H1 (cell line): ENCODE data around the gene YBX2. TPM values are rescaled to one million over a fixed set of nuclear protein-coding genes. Genes with fewer than 3 reads are reported as not detected.

Experiments
- CTCF ChIA-PET: fragments of 300-600 bp; sonication (Branson Sonifier 250); formaldehyde crosslinking; loops from one replicate; lab custom pipeline; 2021; ENCODE audit not compliant: partially characterized antibody; lab: Charles Lee
- POLR2A ChIA-PET: fragments of 300-600 bp; sonication (Branson Sonifier 250); formaldehyde crosslinking; loops from one replicate; lab custom pipeline; 2021; ENCODE audit warnings: inconsistent platforms; ENCODE audit not compliant: partially characterized antibody; lab: Charles Lee
- DNase-seq, 2 experiments: peaks; one replicate each; pipeline versions ENCODE4 v3.0.0 to v3.0.0-alpha.2; 2010 to 2022; ENCODE audit warnings: low spot score in 2 of 2, low read depth in 1 of 2, mixed read lengths in 1 of 2
- FAIRE-seq: peaks from 2 replicates; lab custom pipeline; 2011; peaks lifted over from hg19 to GRCh38; lab: Jason Lieb, UNC
- H2AFZ ChIP-seq: 2 replicates; pipeline ENCODE4 v1.8.1; 2012; ENCODE audit warnings: low read length, inconsistent platforms
- H2AK5ac ChIP-seq: 2 replicates; pipeline ENCODE4 v1.6.1; 2013; ENCODE audit warnings: low read depth, low read length
- H2BK120ac ChIP-seq: replicated peaks from 2 replicates; pipeline ENCODE3; 2013; ENCODE audit warnings: low read depth, low read length, inconsistent platforms
- H2BK12ac ChIP-seq: 2 replicates; pipeline ENCODE4 v1.6.1; 2013; ENCODE audit warnings: low read depth, low read length
- H2BK15ac ChIP-seq: 2 replicates; pipeline ENCODE4 v1.6.1; 2013; ENCODE audit warnings: low read length
- H2BK20ac ChIP-seq: 2 replicates; pipeline ENCODE4 v1.6.1; 2013; ENCODE audit warnings: low read length
- H2BK5ac ChIP-seq: 2 replicates; pipeline ENCODE4 v1.6.1; 2013; ENCODE audit warnings: low read depth, low read length
- H3K14ac ChIP-seq: 2 replicates; pipeline ENCODE4 v1.6.1; 2013; ENCODE audit warnings: inconsistent platforms; ENCODE audit not compliant: insufficient read length
- H3K18ac ChIP-seq: 2 replicates; pipeline ENCODE4 v1.6.1; 2013; ENCODE audit warnings: low read length; ENCODE audit errors: extremely low read depth
- H3K23ac ChIP-seq: 2 replicates; pipeline ENCODE4 v1.6.1; 2013; ENCODE audit warnings: inconsistent platforms; ENCODE audit not compliant: insufficient read length
- H3K23me2 ChIP-seq: 2 replicates; pipeline ENCODE4 v1.6.1; 2013; ENCODE audit warnings: low read depth, low read length
- H3K27ac ChIP-seq: 2 replicates; pipeline ENCODE4 v1.6.1; 2011; ENCODE audit warnings: low read depth, low read length, inconsistent platforms
- H3K27me3 ChIP-seq, 4 experiments: replicated peaks in 1 of 4; 1 replicate in 1 of 4; 2 replicates in 3 of 4; pipeline versions ENCODE4 v1.6.1 to v1.8.1; 2011 to 2013; ENCODE audit warnings: low read length in 3 of 4, mild to moderate bottlenecking in 3 of 4, inconsistent platforms in 2 of 4, mixed read lengths in 2 of 4, moderate library complexity in 1 of 4; ENCODE audit not compliant: control insufficient read depth in 3 of 4, insufficient read depth in 3 of 4; ENCODE audit errors: extremely low read depth in 1 of 4
- H3K36me3 ChIP-seq, 4 experiments: 2 replicates each; pipeline versions ENCODE4 v1.6.1 to v1.8.1; 2011 to 2013; ENCODE audit warnings: mild to moderate bottlenecking in 4 of 4, low read length in 3 of 4, moderate library complexity in 2 of 4, control low read depth in 1 of 4, inconsistent platforms in 1 of 4; ENCODE audit not compliant: insufficient read depth in 4 of 4, control insufficient read depth in 2 of 4
- H3K4ac ChIP-seq: replicated peaks from 2 replicates; pipeline ENCODE3; 2013; ENCODE audit warnings: low read length, low read depth, mixed read lengths, inconsistent platforms; ENCODE audit not compliant: insufficient read length
- H3K4me1 ChIP-seq, 4 experiments: replicated peaks in 1 of 4; 1 replicate in 1 of 4; 2 replicates in 3 of 4; pipeline versions ENCODE4 v1.6.1 to v1.8.1; 2011 to 2013; ENCODE audit warnings: low read length in 3 of 4, inconsistent platforms in 2 of 4, mixed read lengths in 1 of 4; ENCODE audit not compliant: insufficient read depth in 4 of 4, control insufficient read depth in 3 of 4
- H3K4me2 ChIP-seq, 2 experiments: 2 replicates each; pipeline versions ENCODE4 v1.6.1 to v1.8.1; 2011 to 2013; ENCODE audit warnings: low read depth in 2 of 2, low read length in 2 of 2, control low read depth in 1 of 2, inconsistent platforms in 1 of 2, mild to moderate bottlenecking in 1 of 2; ENCODE audit not compliant: insufficient read depth in 1 of 2
- H3K4me3 ChIP-seq, 4 experiments: fragments of 200-600, 300-600 bp in 1 of 4; sonication (generic), shearing (Covaris generic), sonication (Bioruptor Twin) in 1 of 4; 2 replicates each; pipeline versions ENCODE4 v1.5.1 to v1.8.1; 2011 to 2016; ENCODE audit warnings: low read length in 4 of 4, low read depth in 3 of 4, control low read depth in 2 of 4, inconsistent platforms in 2 of 4, mild to moderate bottlenecking in 2 of 4, mixed read lengths in 1 of 4, moderate library complexity in 1 of 4; ENCODE audit not compliant: insufficient read depth in 2 of 4; ENCODE audit errors: extremely low read depth in 1 of 4
- H3K56ac ChIP-seq: replicated peaks from 2 replicates; pipeline ENCODE3; 2013; ENCODE audit warnings: low read depth, mild to moderate bottlenecking, mixed read lengths, low read length, inconsistent platforms; ENCODE audit not compliant: insufficient read length
- H3K79me1 ChIP-seq: 2 replicates; pipeline ENCODE4 v1.6.1; 2013; ENCODE audit warnings: low read depth, low read length, control low read depth
- H3K79me2 ChIP-seq, 2 experiments: 2 replicates each; pipeline versions ENCODE4 v1.6.1 to v1.8.1; 2012 to 2013; ENCODE audit warnings: low read length in 2 of 2, mild to moderate bottlenecking in 2 of 2, inconsistent platforms in 1 of 2; ENCODE audit not compliant: insufficient read depth in 2 of 2, control insufficient read depth in 1 of 2
- H3K9ac ChIP-seq, 4 experiments: replicated peaks in 1 of 4; 1 replicate in 1 of 4; 2 replicates in 3 of 4; pipeline versions ENCODE4 v1.6.1 to v1.8.1; 2011 to 2013; ENCODE audit warnings: low read depth in 3 of 4, low read length in 3 of 4, control low read depth in 2 of 4, mild to moderate bottlenecking in 2 of 4, moderate library complexity in 2 of 4, inconsistent platforms in 1 of 4; ENCODE audit errors: extremely low read depth in 1 of 4
- H3K9me3 ChIP-seq, 2 experiments: 2 replicates each; pipeline versions ENCODE4 v1.6.1 to v1.8.1; 2012 to 2013; ENCODE audit warnings: mild to moderate bottlenecking in 2 of 2, moderate library complexity in 2 of 2, control low read depth in 1 of 2, inconsistent platforms in 1 of 2, low read depth in 1 of 2, low read length in 1 of 2, mixed read lengths in 1 of 2; ENCODE audit not compliant: insufficient read depth in 2 of 2
- H4K20me1 ChIP-seq, 2 experiments: replicated peaks in 1 of 2; 2 replicates each; pipeline versions ENCODE3 to v1.8.1; 2011 to 2013; ENCODE audit warnings: inconsistent platforms in 2 of 2, low read length in 2 of 2, mild to moderate bottlenecking in 1 of 2; ENCODE audit not compliant: insufficient read depth in 2 of 2, control insufficient read depth in 1 of 2
- H4K5ac ChIP-seq: 2 replicates; pipeline ENCODE4 v1.6.1; 2013; ENCODE audit warnings: low read length, low read depth, mixed read lengths, inconsistent platforms; ENCODE audit not compliant: insufficient read length
- H4K8ac ChIP-seq: 2 replicates; pipeline ENCODE4 v1.8.0; 2013; ENCODE audit warnings: mild to moderate bottlenecking, moderate library complexity, low read length, inconsistent platforms; ENCODE audit not compliant: insufficient read depth; ENCODE audit errors: extremely low read depth
- H4K91ac ChIP-seq: replicated peaks from 2 replicates; pipeline ENCODE3; 2013; ENCODE audit warnings: low read length, mixed read lengths, inconsistent platforms; ENCODE audit not compliant: insufficient read length
- ASH2L ChIP-seq: fragments of 200-600, 300-600 bp; sonication (generic); IDR thresholded peaks from one replicate; pipeline ENCODE4 v1.7.1; 2017; ENCODE audit warnings: low read length
- BCL11A ChIP-seq, 2 experiments: IDR thresholded peaks; one replicate each; pipeline ENCODE4 v1.6.1; 2011; ENCODE audit warnings: low read depth in 2 of 2, low read length in 2 of 2, mild to moderate bottlenecking in 2 of 2
- CTCF ChIP-seq, 3 experiments: IDR thresholded peaks; 1 replicate in 2 of 3; 2 replicates in 1 of 3; pipeline versions ENCODE4 v1.5.1 to v1.6.1; 2011; ENCODE audit warnings: low read length in 3 of 3, mild to moderate bottlenecking in 3 of 3, inconsistent platforms in 2 of 3, low read depth in 1 of 3, moderate library complexity in 1 of 3; ENCODE audit not compliant: insufficient read depth in 1 of 3; ENCODE audit errors: control extremely low read depth in 1 of 3
- EZH2 ChIP-seq: fragments of 200-600 bp; sonication (generic); IDR thresholded peaks from 2 replicates; pipeline ENCODE4 v1.7.1; 2012; ENCODE audit warnings: low read depth, mild to moderate bottlenecking, moderate library complexity, low read length, inconsistent platforms; ENCODE audit not compliant: severe bottlenecking
- JUN ChIP-seq: IDR thresholded peaks from 2 replicates; pipeline ENCODE4 v1.6.1; 2011; ENCODE audit warnings: low read depth, mild to moderate bottlenecking, improper control_type of control experiment, low read length
- WGBS, 2 experiments: shearing (Covaris generic) in 1 of 2; methylation state at CpG; one replicate each; pipeline versions ENCODE4 v1.1.6 to v1.1.7; 2013 to 2015; ENCODE audit warnings: low lambda C conversion rate in 2 of 2, mixed read lengths in 2 of 2, inconsistent platforms in 1 of 2, low coverage in 1 of 2, missing lambda C conversion rate in 1 of 2; ENCODE audit not compliant: insufficient replicate concordance in 2 of 2, insufficient coverage in 1 of 2, insufficient read length in 1 of 2; ENCODE audit errors: extremely low coverage in 1 of 2, missing lambda C conversion rate in 1 of 2; 5-methylcytosine and 5-hydroxymethylcytosine counted together
- polyA plus RNA-seq, 7 experiments: library from polyadenylated mRNA; depleted of rRNA in 3 of 7; stranded (reverse) in 5 of 7; unstranded in 2 of 7; fragments of >200 nt in 5 of 7; fragments of 200-250 nt in 2 of 7; gene quantifications; 1 replicate in 5 of 7; 2 replicates in 1 of 7; 4 replicates in 1 of 7; pipeline versions ENCODE4 v1.2.1 to v1.2.3, GENCODE V29; 2011 to 2013; ENCODE audit warnings: missing spikeins in 2 of 7, mixed read lengths in 2 of 7
- total RNA-seq: library from RNA; stranded (reverse); fragmentation: NEBNext Ultra II Directional; extraction: Animal tissue kit (Norgen Biotek cat#: 25700); gene quantifications from 2 replicates; pipeline ENCODE4 v1.2.1, GENCODE V29; 2021

YBX2 gene
- total and polyA plus RNA-seq, 2 of the 8 experiments (the other 6 are each of a cell fraction or from before 2014, with no cell fraction given): 19.2 to 30.5 TPM

- Histone ChIP-seq H3K4ac (no peak overlapping the region), H3K4me2 (peak overlapping the region; percentile 82 to 88), H2BK5ac (0 out of 2 replicates have a peak overlapping the region, but pooled peaks have one; percentile 47), H2BK12ac (peak overlapping the region; percentile 81; the same call in 1 of the 2 replicates), H2AK5ac (peak overlapping the region; percentile 48; the same call in 1 of the 2 replicates), H2BK15ac (no peak overlapping the region), H4K91ac (no peak overlapping the region), H3K79me1 (peaks cover 2% of the 10 kb centered on the region; the same call in 1 of the 2 replicates), H2BK20ac (no peak overlapping the region), H3K9me3 (no peaks in the 10 kb centered on the region; a peak in 1 of 4 replicates), H3K23me2 (peaks cover 2% of the 10 kb centered on the region; the same call in 1 of the 2 replicates), H4K5ac (no peak overlapping the region), H3K27ac (no peak overlapping the region), H3K18ac (0 out of 2 replicates have a peak overlapping the region, but pooled peaks have one; percentile 71), H3K27me3 (peaks cover 3 to 11% (median 9%) of the 10 kb centered on the region in 4 experiments), H4K8ac (no peak overlapping the region), H2BK120ac (no peak overlapping the region), H3K56ac (no peak overlapping the region), H3K9ac (peak overlapping the region in 1 of 4 experiments; percentile 47; a peak in 2 of 7 replicates), H3K14ac (no peak overlapping the region), H3K4me1 (peaks cover 0 to 14% (median 5%) of the 10 kb centered on the region in 4 experiments; a peak in 5 of 7 replicates), H3K36me3 (no peaks in the 10 kb centered on the region), H3K4me3 (peak overlapping the region; percentile 46 to 65 (median 52)), H2AFZ (no peak overlapping the region), H3K23ac (no peak overlapping the region), H4K20me1 (peaks cover 0 to 9% of the 10 kb centered on the region in 2 experiments), H3K79me2 (no peaks in the 10 kb centered on the region)
- DNase-seq (no peak), FAIRE-seq (no peak)
- no peak for TF ChIP-seq EZH2
- peak in 1 of 3 experiments; percentile 7; a peak in 1 of 4 replicates for TF ChIP-seq CTCF (IDR thresholded peaks at IDR 0.05; ENCODE audit: control extremely low read depth in 1 of 3, insufficient read depth in 1 of 3, low read depth in 1 of 3, low read length in 3 of 3)
- no peak for TF ChIP-seq ASH2L
- TF ChIP-seq JUN: no peak
- TF ChIP-seq BCL11A (IDR thresholded peaks at IDR 0.05; ENCODE audit: low read depth in 2 of 2, low read length in 2 of 2): no peak
- ChIA-PET CTCF (interaction anchor here (0.5 to 2.8 kb wide), 21 partner anchors 10 to 264 kb away, joined by 3 to 42 read pairs (median 6); partner anchors contain the start of genes ACADVL, DLG4, GABARAP and GPS2), POLR2A (interaction anchor here (0.8 to 3.5 kb wide), 13 partner anchors 10 to 78 kb away, joined by 3 to 19 read pairs (median 8); partner anchors contain the start of genes CTDNEP1, ELP5, PHF23 and SLC2A4)
- WGBS, 2 experiments: 65% methylated on average over 41 of the region's 42 CpGs; no CpG with 5 or more reads in 1 of the 2 experiments
These were observed 1.1 kb upstream of the YBX2 start for GRCh38 chr17:7295230-7296180.
